Fibroblast of the conjunctiva (primary cell): ENCODE results near the gene NUDT16.
"Not testable (repeated sequence)": the region's sequence is repeated elsewhere in the genome, so short reads cannot be mapped to it uniquely, and the experiment has no call there.

Experiments
- DNase-seq: peaks from one replicate; pipeline ENCODE4 v3.0.0-alpha.2; 2010; ENCODE audit warnings: low read depth

NUDT16 gene

DNA sequence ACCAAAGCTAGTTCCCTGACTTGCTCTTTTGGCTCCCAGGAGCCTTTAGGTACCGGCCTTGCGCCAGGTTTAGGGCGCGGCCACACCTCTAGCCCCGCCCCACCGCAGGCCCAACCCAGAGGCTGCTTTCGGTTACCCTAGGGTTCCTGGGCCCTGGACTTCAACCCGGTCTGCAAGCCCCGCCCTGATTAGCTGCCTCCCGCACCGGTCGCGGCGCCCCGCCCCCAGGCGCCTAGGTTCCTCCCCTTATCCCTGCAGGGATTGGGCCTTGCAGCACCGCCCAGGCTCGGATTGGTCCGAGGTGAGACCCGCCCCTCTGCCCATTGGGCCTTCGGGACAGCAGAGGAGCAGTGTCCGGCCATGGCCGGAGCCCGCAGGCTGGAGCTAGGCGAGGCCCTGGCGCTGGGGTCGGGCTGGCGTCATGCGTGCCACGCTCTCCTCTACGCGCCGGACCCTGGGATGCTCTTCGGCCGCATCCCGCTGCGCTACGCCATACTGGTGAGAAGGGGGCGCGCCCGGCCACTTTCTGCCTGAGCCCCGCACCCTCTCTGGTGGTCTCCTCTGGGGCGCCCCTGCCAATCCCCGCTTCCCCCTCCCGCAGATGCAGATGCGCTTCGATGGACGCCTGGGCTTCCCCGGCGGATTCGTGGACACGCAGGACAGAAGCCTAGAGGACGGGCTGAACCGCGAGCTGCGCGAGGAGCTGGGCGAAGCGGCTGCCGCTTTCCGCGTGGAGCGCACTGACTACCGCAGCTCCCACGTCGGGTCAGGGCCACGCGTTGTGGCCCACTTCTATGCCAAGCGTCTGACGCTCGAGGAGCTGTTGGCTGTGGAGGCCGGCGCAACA is at the start of gene NUDT16:
Gene NUDT16, plus strand, starts transcription at position 330 of the 847 bp plus-strand sequence. Its CDS starts 31 bp downstream, at position 361.
- DNase-seq: peak; percentile 99

DNA sequence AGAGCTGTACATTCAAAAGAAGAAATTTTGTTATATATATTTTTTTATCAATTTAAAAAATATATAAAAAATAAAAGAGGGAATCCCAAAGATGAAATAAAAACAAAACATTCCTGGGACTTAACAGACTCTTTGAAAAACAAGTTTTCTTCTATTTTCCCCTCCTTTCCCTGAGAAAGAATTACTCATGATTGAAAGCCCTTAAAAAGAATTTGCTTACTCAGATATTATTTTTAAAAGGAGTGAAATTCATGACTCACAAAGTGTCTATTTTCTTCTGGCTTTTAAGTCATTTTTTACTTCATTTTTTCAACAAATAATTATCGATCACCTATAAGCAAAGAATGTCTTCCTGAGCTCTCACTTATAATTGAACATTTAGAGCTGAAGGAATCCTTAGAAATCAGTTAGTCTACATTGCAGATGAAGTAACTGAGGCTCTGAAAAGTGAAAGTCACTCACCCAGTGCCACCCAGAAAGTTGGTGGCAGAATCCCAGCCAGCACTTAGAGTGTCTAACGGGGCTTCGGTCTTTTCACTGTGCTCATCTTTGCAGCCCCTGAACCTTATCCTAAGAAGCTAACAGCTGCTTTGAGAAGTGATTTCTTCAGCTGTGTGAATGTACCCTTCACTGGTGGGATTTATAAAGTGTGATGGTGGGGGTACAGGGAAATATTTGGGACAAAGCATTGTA is 42.5 kb upstream of the NUDT16 start:
- no peak for DNase-seq

DNA sequence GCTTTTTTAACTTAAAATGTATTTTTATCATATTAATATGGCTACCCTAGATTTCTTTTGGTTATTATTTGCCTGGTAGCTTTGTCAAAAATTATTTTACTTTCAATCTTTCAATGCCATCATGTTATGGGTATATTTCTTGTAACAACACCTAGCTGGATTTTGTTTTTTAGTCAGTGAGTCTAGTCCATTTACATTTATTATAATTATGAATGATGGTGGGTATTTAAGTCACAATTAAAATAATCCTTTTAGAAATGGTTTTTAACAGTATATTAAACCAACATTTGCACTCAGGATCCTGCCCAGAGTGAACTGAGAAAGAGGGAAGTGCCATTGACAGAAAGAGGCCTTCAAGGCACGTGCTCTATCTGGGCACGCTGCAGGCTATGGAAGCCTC is 39.8 kb upstream of the NUDT16 start:
- DNase-seq: no peak

DNA sequence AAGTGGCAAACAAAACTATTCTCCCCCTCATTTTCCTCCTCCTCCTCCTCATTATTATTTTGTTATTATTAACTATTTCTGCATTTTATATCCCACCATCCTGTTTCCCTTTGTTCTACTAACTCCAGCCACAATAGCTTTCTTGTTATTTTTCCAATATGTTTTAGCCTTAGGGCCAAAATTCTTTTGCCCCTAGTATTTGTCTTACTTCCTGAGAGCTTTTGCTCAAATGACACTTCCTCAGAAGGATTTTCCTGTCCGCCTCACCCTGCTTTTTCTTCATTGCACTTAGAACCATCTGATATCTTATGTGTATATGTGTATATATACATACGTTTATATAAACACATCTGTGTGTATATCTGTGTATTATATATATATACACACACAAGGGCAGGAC is 32.7 kb upstream of the NUDT16 start:
- no peak for DNase-seq

DNA sequence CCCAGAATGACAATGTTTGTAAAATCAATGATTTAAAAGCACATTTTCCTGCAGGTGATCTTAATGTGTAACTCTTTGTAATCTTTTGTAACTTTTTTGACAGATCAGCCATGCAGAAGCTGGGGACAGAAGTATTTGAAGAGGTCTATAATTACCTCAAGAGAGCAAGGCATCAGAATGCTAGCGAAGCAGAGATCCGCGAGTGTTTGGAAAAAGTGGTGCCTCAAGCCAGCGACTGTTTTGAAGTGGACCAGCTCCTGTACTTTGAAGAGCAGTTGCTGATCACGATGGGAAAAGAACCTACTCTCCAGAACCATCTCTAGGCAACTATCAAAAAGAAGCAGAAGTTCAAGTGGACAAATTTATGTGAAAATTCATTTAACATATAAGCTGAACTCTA is 32.1 kb upstream of the NUDT16 start:
- no peak for DNase-seq

DNA sequence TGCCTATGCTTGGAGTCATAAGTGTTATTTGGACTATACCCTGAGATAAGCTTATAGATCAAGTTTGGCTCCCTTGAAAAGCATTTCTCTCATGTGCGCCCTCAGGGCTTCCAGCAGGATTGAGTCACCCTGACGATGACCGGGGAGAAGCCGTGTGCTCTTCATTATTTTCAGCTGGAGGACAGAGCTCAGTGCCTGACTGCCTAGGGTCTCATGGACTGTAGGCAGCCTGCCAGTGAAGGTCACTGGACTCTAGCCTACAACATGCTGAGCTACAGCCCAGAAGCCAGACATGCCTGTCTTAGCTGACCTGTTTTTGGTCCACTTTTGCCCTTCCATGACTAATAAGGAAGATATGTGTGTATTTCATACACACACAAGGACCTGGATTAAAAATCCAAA is 31.6 kb upstream of the NUDT16 start:
- peak; percentile 68 for DNase-seq

DNA sequence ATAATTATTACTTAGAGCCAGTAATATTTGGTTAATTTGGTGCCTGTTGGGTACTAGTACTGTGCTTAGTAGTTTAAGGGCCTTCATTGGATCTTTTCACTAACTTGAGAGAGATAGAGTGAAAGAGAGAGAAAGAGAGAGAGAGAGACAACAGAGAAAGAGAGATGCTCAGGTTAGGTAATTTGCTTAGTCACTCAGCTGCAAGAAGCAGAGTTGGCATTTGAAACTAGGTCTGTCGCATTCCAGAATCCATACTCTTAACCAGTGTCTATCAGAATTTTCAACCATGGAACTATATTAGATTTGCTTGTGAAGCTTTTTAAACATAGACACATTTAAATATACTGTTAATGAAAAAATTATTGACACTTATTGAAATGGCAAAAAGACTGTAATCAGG is 31.1 kb upstream of the NUDT16 start:
- no peak for DNase-seq

DNA sequence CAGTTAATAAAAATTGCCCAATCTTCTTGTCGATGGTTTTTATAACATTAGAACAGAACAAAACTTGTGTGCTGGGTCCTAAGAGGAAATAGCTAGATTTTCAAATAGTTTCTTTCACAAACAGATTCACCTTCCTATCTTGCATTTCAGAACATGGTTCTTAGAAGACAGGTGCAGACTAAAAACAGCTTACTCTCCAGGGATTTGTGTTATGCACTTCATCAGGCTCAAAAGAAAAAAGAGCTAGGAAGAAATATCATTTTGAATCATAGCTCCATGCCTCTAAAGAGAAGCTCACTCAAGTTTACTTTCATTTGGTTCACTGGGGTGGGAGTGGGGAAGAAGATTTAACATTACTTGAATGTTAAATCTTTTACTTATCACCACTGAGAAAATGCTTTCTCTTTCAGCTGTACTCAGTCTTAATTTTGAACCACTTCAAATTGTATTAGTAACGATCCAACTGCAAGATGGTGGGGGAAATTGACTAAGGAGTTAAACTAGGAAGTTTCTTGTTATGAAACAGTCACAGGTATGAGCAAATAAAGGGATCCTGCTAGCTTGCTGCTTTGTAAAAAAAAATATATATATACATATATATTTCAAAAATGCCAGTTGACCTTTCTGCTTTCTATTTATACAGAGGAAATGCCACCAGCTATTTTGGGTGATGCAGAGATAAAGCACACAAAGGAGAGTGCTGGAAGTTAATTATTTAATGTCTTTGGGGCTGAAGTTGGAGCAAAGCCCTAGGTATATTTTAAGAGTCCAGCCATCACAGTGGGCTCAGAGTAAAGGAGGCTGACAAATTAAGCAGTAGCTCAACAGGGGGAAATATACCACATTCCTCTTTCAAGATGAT is 28.3 kb upstream of the NUDT16 start:
- no peak for DNase-seq

DNA sequence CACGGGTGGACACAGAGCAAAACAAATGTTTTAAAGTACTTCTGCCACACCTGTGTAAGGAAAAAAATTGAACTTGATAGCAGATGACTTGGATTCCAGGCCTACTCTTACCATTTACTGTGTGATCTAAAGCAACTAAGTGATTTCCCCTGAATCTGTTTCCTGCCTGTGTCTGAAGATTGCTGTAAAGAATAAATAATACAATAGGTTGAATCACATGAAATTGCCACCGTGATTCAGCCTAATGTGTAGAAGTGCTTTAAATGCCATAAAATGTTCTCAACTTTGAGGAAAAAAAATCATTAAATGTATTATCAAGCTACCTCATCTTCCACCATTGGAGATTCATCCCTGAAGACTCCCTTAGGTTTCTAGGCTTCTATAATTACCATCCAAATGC is 27.6 kb upstream of the NUDT16 start:
- no peak for DNase-seq

DNA sequence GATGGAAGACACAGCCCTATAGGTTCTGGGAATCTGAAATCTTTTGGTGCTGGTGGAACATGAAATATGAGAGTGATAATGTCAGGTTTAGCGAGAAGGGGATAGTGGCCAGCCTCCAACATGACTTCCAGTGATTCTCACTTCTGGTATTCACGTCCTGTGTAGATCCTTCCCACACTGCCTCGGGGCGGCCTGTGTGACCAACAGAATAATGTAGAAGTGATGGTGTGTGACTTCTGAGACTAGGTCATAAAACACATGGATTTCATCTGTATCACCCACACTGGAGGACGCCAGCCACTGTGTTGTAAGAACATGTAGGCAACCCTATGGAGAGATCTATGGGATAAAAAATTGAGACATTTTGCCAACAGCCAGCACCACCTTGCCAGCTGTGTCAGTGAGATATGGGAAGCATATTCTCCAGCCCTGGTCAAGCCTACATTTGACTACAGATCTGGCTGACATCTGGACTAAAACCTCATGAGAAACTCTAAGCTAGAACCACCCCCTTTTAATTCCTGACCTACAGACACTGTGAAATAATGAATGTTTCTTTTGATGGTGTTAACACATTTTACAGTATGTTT is 25.5 kb upstream of the NUDT16 start:
- DNase-seq: no peak

DNA sequence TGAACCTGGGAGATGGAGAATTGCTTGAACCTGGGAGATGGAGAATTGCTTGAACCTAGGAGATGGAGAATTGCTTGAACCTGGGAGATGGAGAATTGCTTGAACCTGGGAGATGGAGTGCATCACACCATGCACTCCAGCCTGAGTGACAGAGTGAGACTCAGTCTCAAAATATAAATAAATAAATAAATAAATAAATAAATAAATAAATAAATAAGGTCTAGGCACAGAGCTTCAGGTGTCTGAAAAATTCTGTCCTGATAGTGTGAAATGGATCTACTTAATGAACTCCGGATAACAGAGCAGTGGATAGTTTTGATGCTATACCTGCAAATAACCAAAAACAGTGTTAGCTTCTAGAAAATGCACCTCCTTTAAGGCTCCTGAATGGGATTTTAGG is 24.3 kb upstream of the NUDT16 start:
- DNase-seq: no peak

DNA sequence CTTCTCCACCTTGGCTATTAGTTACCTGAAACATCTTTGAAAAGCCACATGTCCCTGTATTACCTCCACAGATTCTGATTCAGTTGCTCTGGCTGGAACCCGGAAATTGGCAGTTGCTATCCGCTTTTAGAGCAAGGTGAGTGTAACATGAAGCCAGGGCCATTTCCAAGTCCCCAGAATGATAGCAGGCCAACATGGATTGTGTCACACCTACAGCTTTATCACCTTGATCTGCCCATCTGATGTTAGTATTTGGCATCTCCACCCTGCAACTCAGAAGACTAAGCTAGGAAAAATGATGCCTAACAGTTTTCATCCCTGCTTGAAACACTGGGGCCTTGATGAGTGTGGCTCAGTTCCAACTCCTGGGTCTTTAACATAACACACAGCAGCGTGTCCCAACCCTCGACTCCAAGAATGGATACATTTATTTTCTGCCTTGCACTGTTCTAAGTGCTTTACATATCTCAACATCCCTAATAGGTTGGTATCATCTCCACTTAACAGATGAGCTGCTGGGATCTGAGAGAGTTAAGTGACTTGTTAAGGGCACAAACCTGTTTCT is 21.3 kb upstream of the NUDT16 start:
- DNase-seq: no peak

DNA sequence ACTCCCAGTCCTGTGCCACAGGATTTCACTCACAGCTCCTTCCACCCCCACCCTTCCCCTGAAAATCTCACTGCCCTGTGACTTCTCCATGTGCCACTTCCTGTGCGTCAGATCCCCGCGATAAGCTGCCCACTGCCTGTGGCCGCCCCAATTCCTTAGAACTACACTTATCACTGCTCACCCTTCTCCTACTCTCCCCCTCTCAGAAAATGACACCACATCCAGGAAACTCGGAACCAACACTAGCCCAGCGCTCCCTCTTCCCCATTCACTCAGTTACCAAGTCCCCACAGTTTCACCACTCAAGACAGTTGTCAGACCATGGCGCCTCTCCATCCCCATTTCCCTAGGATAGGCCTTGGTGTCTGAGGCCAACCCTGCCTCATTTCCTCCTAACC is 20.5 kb upstream of the NUDT16 start:
- not testable (repeated sequence) for DNase-seq

DNA sequence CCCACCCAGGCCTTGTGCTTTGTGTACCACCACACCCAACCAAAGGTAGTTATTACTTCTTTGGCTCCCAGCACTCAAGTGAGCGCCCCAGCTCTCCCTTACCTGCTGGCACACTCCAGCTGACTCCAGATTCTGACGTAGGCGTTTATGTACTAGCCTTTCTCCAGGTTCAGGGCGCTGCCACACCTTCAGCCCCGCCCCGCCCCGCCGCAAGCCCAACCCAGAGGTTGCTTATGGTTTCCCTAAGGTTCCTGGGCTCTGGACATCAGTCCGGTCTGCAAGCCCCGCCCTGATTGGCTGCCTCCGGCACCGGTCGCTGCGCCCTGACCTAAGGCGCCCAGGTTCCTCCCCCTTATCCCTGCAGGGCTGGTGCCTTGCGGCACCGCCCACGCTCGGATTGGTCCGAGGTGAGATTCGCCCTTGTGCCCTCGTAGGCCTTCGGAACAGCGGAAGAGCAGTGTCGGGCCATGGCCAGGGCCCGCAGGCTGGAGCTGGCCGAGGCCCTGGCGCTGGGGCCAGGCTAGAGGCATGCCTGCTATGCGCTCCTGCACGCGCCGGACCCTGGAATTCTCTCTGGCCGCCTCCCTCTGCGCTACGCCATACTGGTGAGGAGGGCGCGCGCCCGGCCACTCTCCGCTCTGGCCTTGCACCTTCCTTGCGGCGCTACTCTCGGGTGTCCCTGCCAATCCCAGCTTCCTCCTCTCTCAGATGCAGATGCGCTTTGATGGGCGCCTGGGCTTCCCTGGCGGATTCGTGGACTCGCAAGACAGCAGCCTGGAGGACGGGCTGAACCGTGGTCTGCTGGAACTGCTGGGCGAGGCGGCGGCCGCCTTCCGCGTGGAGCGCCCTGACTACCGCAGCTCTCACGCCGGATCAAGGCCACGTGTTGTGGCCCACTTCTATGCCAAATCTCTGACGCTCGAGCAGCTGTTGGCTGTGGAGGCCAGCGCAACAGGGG is 19.8 kb upstream of the NUDT16 start:
- peak; percentile 35 for DNase-seq

DNA sequence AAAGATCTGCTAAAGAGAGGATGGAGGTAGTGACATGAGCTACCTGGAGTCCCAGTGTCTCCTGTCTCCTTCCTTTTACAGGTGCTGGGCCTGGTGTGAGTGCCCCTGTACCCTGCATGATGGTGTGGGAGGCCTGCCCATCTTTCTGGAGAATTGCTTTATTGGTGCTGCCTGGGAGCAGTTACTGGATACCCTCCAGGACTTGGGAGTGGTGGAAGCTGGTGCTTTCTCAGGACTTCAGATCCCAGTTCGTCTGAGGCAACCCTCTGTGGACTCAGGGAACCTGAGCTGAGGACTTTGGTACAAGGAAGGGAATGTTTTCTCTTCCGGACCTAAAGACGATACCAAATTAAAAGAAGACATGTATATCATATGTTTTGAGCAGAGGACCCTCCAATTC is 18.3 kb upstream of the NUDT16 start:
- DNase-seq: no peak

DNA sequence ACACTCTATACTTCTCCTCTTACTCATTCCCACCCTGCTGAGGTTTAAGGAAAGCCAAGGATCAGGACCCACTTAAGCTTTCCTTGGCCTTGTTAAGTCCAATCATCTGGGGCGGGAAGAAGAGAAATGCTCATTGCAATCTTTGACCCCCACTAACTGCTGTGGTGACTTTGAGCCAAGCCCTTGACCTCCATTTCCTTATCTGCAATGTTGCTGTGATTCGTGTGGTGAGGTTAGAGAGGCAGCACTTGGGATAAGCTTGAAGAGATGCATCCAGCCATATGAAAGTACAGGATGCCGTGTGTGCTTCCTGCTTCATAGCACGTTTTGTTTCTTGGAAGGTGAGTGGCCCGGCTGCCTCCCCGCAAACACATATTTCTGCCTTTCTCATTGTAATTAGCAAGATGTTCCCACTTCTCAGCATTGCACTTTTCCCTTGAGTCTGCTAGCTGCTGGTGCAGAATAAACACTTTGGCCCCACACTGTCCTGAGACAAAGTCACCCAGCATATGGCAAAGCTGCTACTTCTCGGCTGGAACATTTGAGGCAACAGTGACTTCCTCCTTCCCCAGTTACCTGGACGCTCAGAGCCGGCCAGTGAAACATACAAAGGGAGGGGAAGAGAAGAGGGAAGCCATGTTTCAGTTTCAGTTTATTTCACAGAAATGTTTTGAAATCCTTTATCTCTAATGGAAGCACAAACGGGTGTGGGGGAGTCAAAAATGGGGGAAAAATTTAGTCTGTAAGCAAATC is 10.5 kb upstream of the NUDT16 start:
- DNase-seq: no peak

DNA sequence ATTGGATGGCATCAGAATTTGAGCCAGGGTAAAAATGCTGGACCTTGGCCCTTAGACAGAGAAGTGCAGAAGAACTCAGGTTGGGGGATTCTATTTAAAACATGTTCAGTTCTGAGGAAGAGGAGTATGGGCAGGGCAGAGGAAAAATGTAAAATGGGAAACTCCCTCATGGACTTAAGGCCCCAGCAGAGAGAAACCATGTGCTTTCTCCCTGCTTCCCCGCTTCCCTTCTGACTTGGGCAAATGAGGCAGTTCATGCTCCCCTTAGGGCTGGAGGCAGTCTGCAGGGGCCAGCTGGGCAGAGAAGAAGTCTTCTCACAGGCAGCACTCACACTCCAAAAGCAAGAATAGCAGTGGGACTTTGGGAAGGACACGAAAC is 9.9 kb upstream of the NUDT16 start:
- no peak for DNase-seq

DNA sequence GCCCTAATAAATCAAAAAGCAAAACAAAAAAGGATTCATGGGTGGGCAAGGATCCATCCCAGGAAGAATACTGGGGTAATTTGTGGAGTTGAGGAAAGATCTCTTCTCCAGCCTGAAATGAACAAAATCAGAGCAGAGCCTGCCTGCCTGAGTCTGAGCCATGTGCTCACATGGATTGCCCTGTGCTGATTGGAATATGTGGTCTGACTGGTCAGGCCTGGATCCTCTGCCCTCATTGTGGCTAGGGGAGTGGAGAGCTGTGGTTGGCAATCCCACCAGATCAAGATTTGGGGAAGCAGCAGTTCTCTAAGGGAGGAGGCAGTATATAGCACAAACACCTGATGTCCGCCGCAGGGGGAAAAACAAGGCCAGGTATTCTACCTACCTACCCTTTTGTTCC is 6.8 kb upstream of the NUDT16 start:
- no peak for DNase-seq

DNA sequence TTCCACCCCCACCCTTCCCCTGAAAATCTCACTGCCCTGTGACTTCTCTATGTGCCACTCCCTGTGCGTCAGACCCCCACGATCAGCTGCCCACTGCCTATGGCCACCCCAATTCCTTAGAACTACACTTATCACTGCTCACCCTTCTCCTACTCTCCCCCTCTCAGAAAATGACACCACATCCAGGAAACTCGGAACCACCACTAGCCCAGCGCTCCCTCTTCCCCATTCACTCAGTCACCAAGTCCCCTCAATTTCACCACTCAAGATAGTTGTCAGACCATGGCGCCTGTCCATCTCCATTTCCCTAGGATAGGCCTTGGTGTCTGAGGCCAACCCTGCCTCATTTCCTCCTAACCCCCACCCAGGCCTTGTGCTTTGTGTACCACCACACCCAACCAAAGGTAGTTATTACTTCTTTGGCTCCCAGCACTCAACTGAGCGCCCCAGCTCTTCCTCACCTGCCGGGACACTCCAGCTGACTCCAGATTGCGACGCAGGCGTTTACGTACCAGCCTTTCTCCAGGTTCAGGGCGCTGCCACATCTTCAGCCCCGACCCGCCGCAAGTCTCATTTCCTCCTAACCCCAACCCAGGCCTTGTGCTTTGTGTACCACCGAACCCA is 641 bp upstream of the NUDT16 start:
- not testable (repeated sequence) for DNase-seq
